Adipocyte (in vitro differentiated cells): ENCODE results near the gene CLASP1.
"Not testable (repeated sequence)": the region's sequence is repeated elsewhere in the genome, so short reads cannot be mapped to it uniquely, and the experiment has no call there.

Source experiments
- DNase-seq: peaks from one replicate; pipeline ENCODE4 v3.0.0-alpha.2; 2015; ENCODE audit warnings: low read depth
- H3K27me3 ChIP-seq: replicated peaks from 2 replicates; pipeline ENCODE4 v1.7.0; 2013; ENCODE audit warnings: mild to moderate bottlenecking, low read length, moderate library complexity; ENCODE audit not compliant: control insufficient read depth, insufficient read depth
- H3K36me3 ChIP-seq: 2 replicates; pipeline ENCODE4 v1.7.0; 2013; ENCODE audit warnings: low read length, mild to moderate bottlenecking, moderate library complexity; ENCODE audit not compliant: control insufficient read depth, insufficient read depth, severe bottlenecking
- H3K4me1 ChIP-seq: 2 replicates; pipeline ENCODE4 v1.7.0; 2013; ENCODE audit warnings: mild to moderate bottlenecking, low read length, moderate library complexity; ENCODE audit not compliant: control insufficient read depth, insufficient read depth
- H3K4me3 ChIP-seq: 2 replicates; pipeline ENCODE4 v1.7.0; 2013; ENCODE audit warnings: mild to moderate bottlenecking, low read length, moderate library complexity
- H3K9ac ChIP-seq: 2 replicates; pipeline ENCODE4 v1.7.0; 2013; ENCODE audit warnings: mild to moderate bottlenecking, low read length, moderate library complexity
- H3K9me3 ChIP-seq: 2 replicates; pipeline ENCODE4 v1.7.0; 2013; ENCODE audit warnings: mild to moderate bottlenecking, low read length, moderate library complexity; ENCODE audit not compliant: control insufficient read depth

Gene CLASP1

GRCh38 chr2:121301190-121301589 lies 348.1 kb downstream of the CLASP1 start:
- not testable (repeated sequence) for H3K36me3 ChIP-seq, DNase-seq, H3K4me3 ChIP-seq, H3K4me1 ChIP-seq, H3K9me3 ChIP-seq, H3K9ac ChIP-seq
- H3K27me3 ChIP-seq = peaks cover 38% of the 10 kb centered on the region

DNA sequence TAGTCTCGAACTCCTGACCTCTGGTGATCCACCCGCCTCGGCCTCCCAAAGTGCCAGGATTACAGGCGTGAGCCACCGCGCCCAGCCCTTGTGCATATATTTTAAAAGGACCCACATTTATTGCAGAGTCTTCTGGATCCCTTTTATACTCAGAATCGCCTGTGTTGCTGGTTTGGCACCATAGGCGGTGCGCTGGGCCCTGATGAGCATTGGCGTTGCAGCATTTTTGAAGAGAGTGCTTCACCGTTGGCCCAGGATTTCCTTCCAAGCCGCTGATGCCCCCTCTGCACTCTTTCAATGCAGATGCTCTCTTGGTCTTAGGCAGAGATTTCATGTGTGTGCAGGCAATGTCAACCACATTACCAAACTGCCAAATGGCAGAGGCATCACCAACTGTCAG lies 350.8 kb downstream of the CLASP1 start:
- Histone ChIP-seq H3K4me1 (no peaks in the 10 kb centered on the region), H3K4me3 (no peak overlapping the region), H3K27me3 (peaks cover 34% of the 10 kb centered on the region), H3K36me3 (no peaks in the 10 kb centered on the region), H3K9me3 (peaks cover 7% of the 10 kb centered on the region), H3K9ac (no peak overlapping the region)
- DNase-seq = no peak

GRCh38 chr2:121297866-121298265 lies 351.4 kb downstream of the CLASP1 start:
- not testable (repeated sequence) for H3K9me3 ChIP-seq, H3K9ac ChIP-seq

DNA sequence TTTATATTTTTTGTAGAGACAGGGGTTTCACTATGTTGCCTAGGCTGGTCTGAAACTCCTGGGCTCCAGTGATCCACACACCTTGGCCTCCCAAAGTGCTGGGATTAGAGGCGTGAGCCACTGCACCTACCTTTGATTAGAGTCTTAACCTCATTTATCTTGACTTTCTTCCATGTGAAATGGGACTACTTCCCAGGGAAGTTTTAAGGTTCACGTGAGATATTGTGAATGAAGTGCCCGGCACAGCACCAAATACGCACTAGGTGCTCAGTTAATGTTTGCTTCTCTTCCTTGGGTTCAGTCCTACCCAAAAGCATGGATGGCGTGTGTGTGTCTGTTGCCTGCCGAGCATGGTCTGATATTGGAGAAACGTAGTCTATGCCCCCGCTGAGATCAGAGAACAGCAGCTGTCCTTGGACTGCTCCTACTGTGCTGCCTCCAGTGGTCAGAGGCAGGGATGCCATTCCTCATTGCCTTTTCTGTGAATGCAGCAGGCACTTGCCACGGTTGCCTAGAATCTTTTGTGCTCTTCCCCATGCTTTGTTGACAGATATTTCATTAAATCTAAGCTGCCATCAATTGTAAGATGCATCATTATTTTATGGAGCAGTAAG lies 351.9 kb downstream of the CLASP1 start:
- no peak overlapping the region for H3K9ac ChIP-seq
- no peaks in the 10 kb centered on the region for H3K36me3 ChIP-seq
- DNase-seq = peak; percentile 50
- H3K9me3 ChIP-seq = peaks cover 7% of the 10 kb centered on the region
- H3K4me1 ChIP-seq = no peaks in the 10 kb centered on the region
- peaks cover 41% of the 10 kb centered on the region for H3K27me3 ChIP-seq
- no peak overlapping the region for H3K4me3 ChIP-seq

More at GRCh38 chr2:121297866-121298265, 351.4 kb downstream of the CLASP1 start:
- H3K4me1 ChIP-seq, H3K4me3 ChIP-seq, DNase-seq, H3K36me3 ChIP-seq: not testable (repeated sequence)
- peaks cover 37% of the 10 kb centered on the region for H3K27me3 ChIP-seq

GRCh38 chr2:121295911-121296650 lies 353.2 kb downstream of the CLASP1 start:
- no peak for DNase-seq
- Histone ChIP-seq H3K36me3 (no peaks in the 10 kb centered on the region), H3K9ac (no peak overlapping the region), H3K4me3 (no peak overlapping the region), H3K27me3 (peaks cover 39% of the 10 kb centered on the region), H3K9me3 (peaks cover 7% of the 10 kb centered on the region), H3K4me1 (no peaks in the 10 kb centered on the region)

DNA sequence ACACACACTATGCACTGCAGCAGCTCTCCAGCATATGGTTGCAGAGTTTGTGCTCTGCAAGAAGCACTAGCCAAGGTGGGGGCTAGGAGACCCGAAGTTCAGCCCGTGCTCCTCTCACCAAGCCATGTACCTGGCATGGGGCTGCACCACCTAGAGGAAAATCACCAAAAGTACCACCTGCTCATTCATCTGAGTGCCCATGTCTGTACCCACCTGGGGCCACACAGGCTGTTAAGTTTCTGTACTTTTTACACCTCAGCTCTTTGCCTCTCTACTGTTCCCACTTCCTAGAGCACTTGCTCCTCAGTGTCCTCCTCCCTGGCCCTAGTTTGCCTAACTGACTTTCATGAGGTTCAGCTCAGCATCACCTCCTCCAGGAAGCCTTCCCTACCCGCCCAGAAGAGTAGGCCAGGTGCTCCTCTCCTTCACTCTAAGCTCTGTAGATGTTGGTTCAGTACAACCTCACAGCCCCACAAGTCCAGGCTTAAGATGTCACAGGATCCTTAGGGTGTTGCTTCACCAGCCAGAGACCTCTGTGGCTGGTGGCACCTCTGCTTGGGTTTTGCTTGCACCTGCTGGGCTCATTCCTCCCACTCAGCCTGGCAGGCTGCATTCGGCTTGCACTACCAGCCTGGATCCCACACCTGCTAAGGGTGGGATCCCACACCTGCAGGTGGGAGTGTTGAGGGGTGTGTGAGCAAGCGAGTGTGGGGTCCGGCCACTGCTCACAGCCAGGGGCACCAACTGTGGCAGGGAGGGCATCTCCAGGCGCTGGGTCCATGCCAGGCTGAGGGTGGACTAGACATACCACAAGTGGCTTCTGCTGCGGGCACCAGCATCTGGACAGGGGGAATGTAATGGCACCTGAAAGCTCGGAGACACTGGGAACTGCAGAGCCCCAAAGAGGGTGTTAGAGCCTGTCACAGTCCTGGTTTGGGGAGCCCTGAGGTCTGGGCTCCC lies 354.1 kb downstream of the CLASP1 start:
- H3K9me3 ChIP-seq = peaks cover 2% of the 10 kb centered on the region
- peaks cover 32% of the 10 kb centered on the region for H3K27me3 ChIP-seq
- H3K9ac ChIP-seq = no peak overlapping the region
- H3K4me3 ChIP-seq = no peak overlapping the region
- no peak for DNase-seq
- H3K4me1 ChIP-seq = no peaks in the 10 kb centered on the region
- H3K36me3 ChIP-seq = no peaks in the 10 kb centered on the region

- Histone ChIP-seq H3K4me3 (no peak overlapping the region), H3K36me3 (no peaks in the 10 kb centered on the region), H3K27me3 (peaks cover 30% of the 10 kb centered on the region), H3K9me3 (peaks cover 2% of the 10 kb centered on the region), H3K9ac (no peak overlapping the region), H3K4me1 (no peaks in the 10 kb centered on the region)
- DNase-seq = no peak
Observed at GRCh38 chr2:121293450-121294325, 355.6 kb downstream of the CLASP1 start.

- Histone ChIP-seq H3K9me3 (peaks cover 2% of the 10 kb centered on the region), H3K4me3 (no peak overlapping the region), H3K36me3 (no peaks in the 10 kb centered on the region), H3K9ac (no peak overlapping the region), H3K27me3 (peaks cover 29% of the 10 kb centered on the region), H3K4me1 (no peaks in the 10 kb centered on the region)
- no peak for DNase-seq
Observed at GRCh38 chr2:121291251-121291580, 358.0 kb downstream of the CLASP1 start.

- no peaks in the 10 kb centered on the region for H3K36me3 ChIP-seq
- no peak overlapping the region for H3K9ac ChIP-seq
- H3K4me3 ChIP-seq = no peak overlapping the region
- no peak for DNase-seq
- peaks cover 28% of the 10 kb centered on the region for H3K27me3 ChIP-seq
- no peaks in the 10 kb centered on the region for H3K9me3 ChIP-seq
- H3K4me1 ChIP-seq = peaks cover 2% of the 10 kb centered on the region
Observed at GRCh38 chr2:121289271-121289670, 360.0 kb downstream of the CLASP1 start.

DNA sequence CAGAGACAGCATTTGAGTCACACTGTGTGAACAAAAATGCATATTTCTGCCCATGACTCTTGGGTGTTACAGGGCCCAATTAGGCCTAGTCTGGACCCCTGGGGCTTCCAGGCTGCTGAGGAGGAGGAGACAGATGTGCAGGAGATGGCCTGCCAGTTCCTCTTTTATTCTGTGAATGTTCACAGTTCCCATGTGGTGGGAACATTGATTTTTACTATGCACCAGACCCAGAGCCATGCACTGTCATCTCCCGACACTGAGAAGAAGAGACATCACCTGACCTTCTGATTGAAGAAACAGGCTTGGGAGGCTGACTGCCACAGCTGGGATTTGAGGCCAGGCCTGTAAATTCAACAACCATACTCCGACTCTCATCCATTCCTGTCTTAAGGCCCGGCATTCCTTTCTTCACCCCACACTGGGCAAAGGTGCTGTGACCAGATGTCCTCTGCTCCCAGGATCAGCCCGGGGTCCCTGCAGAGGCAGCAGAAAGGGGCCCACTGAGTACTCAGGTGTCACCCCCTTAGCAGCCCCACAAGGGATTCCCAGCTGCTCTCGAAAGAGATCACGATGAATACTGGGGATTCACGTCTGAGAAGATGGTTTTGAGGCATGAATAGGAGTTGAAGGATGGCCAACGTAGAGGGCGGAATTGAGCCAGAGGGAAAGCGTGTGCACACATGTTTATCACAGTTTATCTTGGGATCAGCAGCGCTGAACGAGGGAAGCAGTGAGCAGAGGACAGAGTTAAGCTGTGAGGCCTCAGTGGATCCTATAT lies 360.6 kb downstream of the CLASP1 start:
- no peak for DNase-seq
- no peaks in the 10 kb centered on the region for H3K9me3 ChIP-seq
- H3K9ac ChIP-seq = no peak overlapping the region
- H3K4me1 ChIP-seq = peaks cover 6% of the 10 kb centered on the region
- peaks cover 26% of the 10 kb centered on the region for H3K27me3 ChIP-seq
- no peak overlapping the region for H3K4me3 ChIP-seq
- H3K36me3 ChIP-seq = no peaks in the 10 kb centered on the region
